GM12865 (cell line): Measurements from ENCODE around the gene SCT.
A peak's percentile ranks its signal among the peaks of the same experiment; 100 is the strongest.

Experiments
- DNase-seq: peaks from one replicate; pipeline ENCODE4 v3.0.0; 2010; ENCODE audit warnings: low read depth
- H3K4me3 ChIP-seq: 2 replicates; pipeline ENCODE4 v1.5.1; 2011; ENCODE audit warnings: mild to moderate bottlenecking, low read depth, low read length, control low read depth
- TF ChIP-seq, protein P1 (sequence below): IDR thresholded peaks from 2 replicates; pipeline ENCODE4 v1.5.1; 2011; ENCODE audit warnings: low read length, control low read depth, low read depth, inconsistent platforms; ENCODE audit not compliant: insufficient read depth; ENCODE audit errors: missing control alignments

SCT gene

GRCh38 chr11:603154-603553 lies 23.8 kb downstream of the SCT start:
- H3K4me3 ChIP-seq: no peak overlapping the region
- TF ChIP-seq, protein P1, sequence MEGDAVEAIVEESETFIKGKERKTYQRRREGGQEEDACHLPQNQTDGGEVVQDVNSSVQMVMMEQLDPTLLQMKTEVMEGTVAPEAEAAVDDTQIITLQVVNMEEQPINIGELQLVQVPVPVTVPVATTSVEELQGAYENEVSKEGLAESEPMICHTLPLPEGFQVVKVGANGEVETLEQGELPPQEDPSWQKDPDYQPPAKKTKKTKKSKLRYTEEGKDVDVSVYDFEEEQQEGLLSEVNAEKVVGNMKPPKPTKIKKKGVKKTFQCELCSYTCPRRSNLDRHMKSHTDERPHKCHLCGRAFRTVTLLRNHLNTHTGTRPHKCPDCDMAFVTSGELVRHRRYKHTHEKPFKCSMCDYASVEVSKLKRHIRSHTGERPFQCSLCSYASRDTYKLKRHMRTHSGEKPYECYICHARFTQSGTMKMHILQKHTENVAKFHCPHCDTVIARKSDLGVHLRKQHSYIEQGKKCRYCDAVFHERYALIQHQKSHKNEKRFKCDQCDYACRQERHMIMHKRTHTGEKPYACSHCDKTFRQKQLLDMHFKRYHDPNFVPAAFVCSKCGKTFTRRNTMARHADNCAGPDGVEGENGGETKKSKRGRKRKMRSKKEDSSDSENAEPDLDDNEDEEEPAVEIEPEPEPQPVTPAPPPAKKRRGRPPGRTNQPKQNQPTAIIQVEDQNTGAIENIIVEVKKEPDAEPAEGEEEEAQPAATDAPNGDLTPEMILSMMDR: no peak
- DNase-seq: no peak

- TF ChIP-seq, protein P1: no peak
- no peak for DNase-seq
- H3K4me3 ChIP-seq: no peak overlapping the region
Observed at GRCh38 chr11:601573-602245, 25.3 kb downstream of the SCT start.

GRCh38 chr11:598005-598680 lies 28.8 kb downstream of the SCT start:
- H3K4me3 ChIP-seq: no peak overlapping the region
- DNase-seq: no peak
- TF ChIP-seq, protein P1: no peak

DNA sequence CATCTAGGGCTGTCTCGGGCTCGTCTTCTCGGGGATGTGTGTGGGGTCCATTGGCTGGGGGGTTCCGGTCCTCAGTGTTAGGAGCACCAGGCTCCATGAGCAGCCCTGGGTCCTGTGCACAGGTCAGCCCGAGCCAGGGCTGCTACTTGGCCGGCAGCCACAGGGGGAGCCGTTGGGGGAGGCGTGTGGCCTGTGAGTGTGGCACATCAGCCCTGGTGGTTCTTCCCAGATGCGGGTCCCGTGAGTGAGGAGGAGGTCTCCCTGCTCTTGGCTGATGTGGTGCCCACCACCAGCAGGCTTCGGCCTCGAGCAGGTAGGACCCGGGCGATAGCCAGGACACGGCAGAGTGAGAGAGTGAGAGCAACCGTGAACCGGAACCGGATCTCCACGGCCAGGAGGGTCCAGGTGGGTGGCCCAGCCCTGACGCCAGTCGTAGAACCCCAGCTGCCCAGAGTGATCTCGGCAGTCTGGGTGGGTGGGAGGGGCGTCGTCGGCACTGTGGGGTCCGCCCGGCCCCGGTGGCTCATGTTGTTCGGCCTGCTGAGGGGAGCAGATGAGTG lies 29.7 kb downstream of the SCT start:
- no peak for DNase-seq
- TF ChIP-seq, protein P1: peak; percentile 10
- H3K4me3 ChIP-seq: no peak overlapping the region

DNA sequence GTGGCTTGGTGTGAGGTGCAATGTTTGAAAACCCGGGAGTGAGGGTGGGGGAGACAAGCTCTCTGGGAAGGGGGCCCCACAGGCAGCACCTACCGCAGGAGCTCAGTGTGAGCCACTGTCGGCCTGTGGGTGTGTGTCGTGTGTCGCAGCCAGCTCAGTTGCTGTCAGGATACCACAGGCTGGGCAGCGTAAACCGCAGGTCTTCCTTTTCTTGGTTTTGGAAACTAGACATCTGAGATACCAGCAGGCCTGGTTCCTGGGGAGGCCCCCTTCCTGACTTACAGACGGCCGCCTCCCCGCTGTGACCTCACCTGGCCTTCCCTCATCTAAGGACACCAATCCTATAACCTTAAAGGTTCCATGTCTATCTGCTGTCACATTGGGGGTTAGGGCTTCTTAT lies 30.6 kb downstream of the SCT start:
- no peak overlapping the region for H3K4me3 ChIP-seq
- DNase-seq: no peak
- TF ChIP-seq, protein P1: no peak

GRCh38 chr11:595400-595799 lies 31.6 kb downstream of the SCT start:
- TF ChIP-seq, protein P1: no peak
- H3K4me3 ChIP-seq: no peak overlapping the region
- no peak for DNase-seq

- TF ChIP-seq, protein P1: no peak
- H3K4me3 ChIP-seq: no peak overlapping the region
- DNase-seq: no peak
Observed at GRCh38 chr11:593347-593746, 33.6 kb downstream of the SCT start.
